GM23338 (cell line): ENCODE measurements around the gene MEFV. TPM values are rescaled to one million over a fixed set of nuclear protein-coding genes. Genes with fewer than 3 reads are reported as not detected.

Experiments
- ATAC-seq: fragments of 200-7000 bp; cut with Tn5 transposase; 3 replicates; pipeline ENCODE4 v1.9.1; 2020
- DNase-seq: peaks from one replicate; pipeline ENCODE4 v3.0.0-alpha.2; 2015; ENCODE audit warnings: low spot score
- H2AFZ ChIP-seq: fragments of 200-600 bp; sonication (generic); 2 replicates; pipeline ENCODE4 v1.8.0; 2016; ENCODE audit warnings: antibody characterized with exemption, mild to moderate bottlenecking, moderate library complexity
- H3F3A ChIP-seq: fragments of 200-600 bp; sonication (generic); replicated peaks from 2 replicates; pipeline ENCODE4 v1.8.0; 2017; ENCODE audit warnings: antibody characterized with exemption, mixed run types, low read depth
- H3K27ac ChIP-seq: fragments of 200-600 bp; sonication (generic); 2 replicates; pipeline ENCODE4 v1.6.1; 2016; ENCODE audit warnings: low read depth
- H3K27me3 ChIP-seq: fragments of 200-600 bp; sonication (generic); 2 replicates; pipeline ENCODE4 v1.8.0; 2016; ENCODE audit warnings: mild to moderate bottlenecking, mixed run types, moderate library complexity; ENCODE audit not compliant: insufficient read depth
- H3K36me3 ChIP-seq: fragments of 200-600 bp; sonication (generic); 2 replicates; pipeline ENCODE4 v1.8.0; 2016; ENCODE audit warnings: mild to moderate bottlenecking; ENCODE audit not compliant: insufficient read depth
- H3K4me1 ChIP-seq: fragments of 200-600 bp; sonication (generic); 2 replicates; pipeline ENCODE4 v1.8.0; 2016; ENCODE audit warnings: mild to moderate bottlenecking, moderate library complexity; ENCODE audit not compliant: insufficient read depth
- H3K4me2 ChIP-seq: fragments of 200-600 bp; sonication (generic); 2 replicates; pipeline ENCODE4 v1.7.1; 2017; ENCODE audit warnings: mixed run types
- H3K4me3 ChIP-seq: fragments of 200-600 bp; sonication (generic); 2 replicates; pipeline ENCODE4 v1.6.1; 2016; ENCODE audit warnings: mixed run types
- H3K79me2 ChIP-seq: fragments of 200-600 bp; sonication (generic); replicated peaks from 2 replicates; pipeline ENCODE4 v1.8.0; 2017; ENCODE audit warnings: mild to moderate bottlenecking; ENCODE audit not compliant: insufficient read depth
- H3K9me2 ChIP-seq: fragments of 200-600 bp; sonication (generic); 2 replicates; pipeline ENCODE4 v1.8.0; 2017; ENCODE audit not compliant: insufficient read depth
- H4K20me1 ChIP-seq: fragments of 200-600 bp; sonication (generic); replicated peaks from 2 replicates; pipeline ENCODE4 v1.8.0; 2017; ENCODE audit warnings: mild to moderate bottlenecking; ENCODE audit not compliant: insufficient read depth
- H3K27ac Mint-ChIP-seq: 2 replicates; pipeline ENCODE4 v1.8.0; 2020; ENCODE audit warnings: inconsistent platforms, mild to moderate bottlenecking, moderate library complexity, mixed read lengths
- H3K27me3 Mint-ChIP-seq: 3 replicates; pipeline ENCODE4 v1.8.0; 2022; ENCODE audit warnings: low read depth, mild to moderate bottlenecking, moderate library complexity, mixed read lengths, inconsistent platforms; ENCODE audit not compliant: insufficient read depth, poor library complexity
- H3K36me3 Mint-ChIP-seq: 3 replicates; pipeline ENCODE4 v1.8.0; 2021; ENCODE audit warnings: low read depth, mild to moderate bottlenecking, inconsistent platforms, moderate library complexity, mixed read lengths
- H3K4me1 Mint-ChIP-seq: 3 replicates; pipeline ENCODE4 v1.8.0; 2020; ENCODE audit warnings: mild to moderate bottlenecking, inconsistent platforms, mixed read lengths
- H3K4me3 Mint-ChIP-seq: 3 replicates; pipeline ENCODE4 v1.8.0; 2021; ENCODE audit warnings: moderate library complexity, mild to moderate bottlenecking, inconsistent platforms, mixed read lengths
- H3K9me3 Mint-ChIP-seq: 3 replicates; pipeline ENCODE4 v1.8.0; 2020; ENCODE audit warnings: moderate library complexity, mild to moderate bottlenecking, inconsistent platforms, mixed read lengths
- CREB1 ChIP-seq: fragments of 250-450 bp; sonication (Bioruptor Pico); IDR thresholded peaks from 2 replicates; pipeline ENCODE4 v1.5.0; 2020; ENCODE audit warnings: low read depth, mild to moderate bottlenecking, moderate library complexity
- CTCF ChIP-seq, 2 experiments: fragments of 200-600 bp in 1 of 2; sonication (generic) in 1 of 2; conservative IDR thresholded peaks; 2 replicates each; pipeline versions ENCODE4 v1.5.1 to v1.6.1; 2016 to 2017; ENCODE audit warnings: antibody characterized with exemption in 2 of 2, low read depth in 2 of 2, mild to moderate bottlenecking in 2 of 2, moderate library complexity in 1 of 2
- EZH2 ChIP-seq: fragments of 200-600 bp; sonication (generic); IDR thresholded peaks from one replicate; pipeline ENCODE4 v1.8.0; 2017; ENCODE audit warnings: antibody characterized with exemption, mild to moderate bottlenecking, low read depth; ENCODE audit not compliant: unreplicated experiment
- EZH2phosphoT487 ChIP-seq: fragments of 200-600 bp; sonication (generic); IDR thresholded peaks from one replicate; pipeline ENCODE4 v1.8.1; 2018; ENCODE audit warnings: antibody characterized with exemption; ENCODE audit not compliant: unreplicated experiment
- JUNB ChIP-seq: IDR thresholded peaks from one replicate; pipeline ENCODE4 v1.6.1; 2016; ENCODE audit warnings: antibody characterized with exemption; ENCODE audit not compliant: unreplicated experiment
- NANOG ChIP-seq: IDR thresholded peaks from 2 replicates; pipeline ENCODE4 v1.6.1; 2016; ENCODE audit warnings: antibody characterized with exemption, borderline replicate concordance
- POLR2AphosphoS5 ChIP-seq: IDR thresholded peaks from 2 replicates; pipeline ENCODE4 v1.6.1; 2016; ENCODE audit warnings: antibody characterized with exemption, low read depth
- STAT1 ChIP-seq: IDR thresholded peaks from one replicate; pipeline ENCODE4 v1.6.1; 2016; ENCODE audit warnings: antibody characterized with exemption; ENCODE audit not compliant: unreplicated experiment
- ZNF114 ChIP-seq: fragments of 250-450 bp; sonication (Bioruptor Pico); IDR thresholded peaks from 2 replicates; pipeline ENCODE4 v1.5.0; 2020; ENCODE audit warnings: mild to moderate bottlenecking, moderate library complexity
- ZNF331 ChIP-seq: fragments of 250-450 bp; sonication (Bioruptor Pico); IDR thresholded peaks from 2 replicates; pipeline ENCODE4 v1.5.0; 2020; ENCODE audit warnings: low read depth, mild to moderate bottlenecking, moderate library complexity
- polyA plus RNA-seq: library from polyadenylated mRNA; unstranded; fragments of >200 nt; fragmentation: Nextera tagmentation; extraction: Ambion mirVana; gene quantifications from 2 replicates; pipeline ENCODE4 v1.2.1, GENCODE V29; 2016
- total RNA-seq: library from RNA; depleted of rRNA; stranded (reverse); fragments of >200 nt; shearing (Covaris generic); gene quantifications from 2 replicates; pipeline ENCODE4 v1.2.3, GENCODE V29; 2014
- TF ChIP-seq, protein P1 (sequence below): fragments of 250-450 bp; sonication (Bioruptor Pico); IDR thresholded peaks from 2 replicates; pipeline ENCODE4 v1.5.0; 2020; ENCODE audit warnings: mild to moderate bottlenecking, moderate library complexity
- TF ChIP-seq, protein P2 (sequence below): IDR thresholded peaks from one replicate; pipeline ENCODE4 v1.6.1; 2018; ENCODE audit warnings: antibody characterized with exemption; ENCODE audit not compliant: unreplicated experiment
- TF ChIP-seq, protein P3 (sequence below): IDR thresholded peaks from 2 replicates; pipeline ENCODE4 v1.6.1; 2016; ENCODE audit warnings: antibody characterized with exemption

Gene MEFV
- total and polyA plus RNA-seq, 2 experiments from 2014 or later = 0.07 TPM; not detected in 1

GRCh38 chr16:3212567-3212966 lies 43.9 kb downstream of the MEFV start:
- Mint-ChIP-seq H3K36me3 (peaks cover 23% of the 10 kb centered on the region), H3K9me3 (peaks cover 88% of the 10 kb centered on the region), H3K27ac (no peak overlapping the region), H3K4me3 (no peak overlapping the region), H3K4me1 (no peaks in the 10 kb centered on the region), H3K27me3 (peaks cover 2% of the 10 kb centered on the region)
- no peak overlapping the region for H2AFZ ChIP-seq
- H3K27ac ChIP-seq = no peak overlapping the region
- no peaks in the 10 kb centered on the region for H3F3A ChIP-seq
- no peaks in the 10 kb centered on the region for H3K79me2 ChIP-seq
- H3K4me3 ChIP-seq = no peak overlapping the region
- H3K4me1 ChIP-seq = no peaks in the 10 kb centered on the region
- no peak overlapping the region for H3K4me2 ChIP-seq
- no peaks in the 10 kb centered on the region for H4K20me1 ChIP-seq
- ATAC-seq (no peak), DNase-seq (no peak)
- no peaks in the 10 kb centered on the region for H3K27me3 ChIP-seq
- TF ChIP-seq EZH2 (no peak), CTCF (conservative IDR thresholded peaks at IDR 0.05; ENCODE audit: low read depth in 2 of 2) (no peak), ZNF114 (CRISPR knock-in tag) (no peak), ZNF331 (no peak), CREB1 (CRISPR knock-in tag) (no peak), EZH2phosphoT487 (no peak), STAT1 (no peak), NANOG (no peak), POLR2AphosphoS5 (no peak), JUNB (no peak)
- TF ChIP-seq, protein P1, sequence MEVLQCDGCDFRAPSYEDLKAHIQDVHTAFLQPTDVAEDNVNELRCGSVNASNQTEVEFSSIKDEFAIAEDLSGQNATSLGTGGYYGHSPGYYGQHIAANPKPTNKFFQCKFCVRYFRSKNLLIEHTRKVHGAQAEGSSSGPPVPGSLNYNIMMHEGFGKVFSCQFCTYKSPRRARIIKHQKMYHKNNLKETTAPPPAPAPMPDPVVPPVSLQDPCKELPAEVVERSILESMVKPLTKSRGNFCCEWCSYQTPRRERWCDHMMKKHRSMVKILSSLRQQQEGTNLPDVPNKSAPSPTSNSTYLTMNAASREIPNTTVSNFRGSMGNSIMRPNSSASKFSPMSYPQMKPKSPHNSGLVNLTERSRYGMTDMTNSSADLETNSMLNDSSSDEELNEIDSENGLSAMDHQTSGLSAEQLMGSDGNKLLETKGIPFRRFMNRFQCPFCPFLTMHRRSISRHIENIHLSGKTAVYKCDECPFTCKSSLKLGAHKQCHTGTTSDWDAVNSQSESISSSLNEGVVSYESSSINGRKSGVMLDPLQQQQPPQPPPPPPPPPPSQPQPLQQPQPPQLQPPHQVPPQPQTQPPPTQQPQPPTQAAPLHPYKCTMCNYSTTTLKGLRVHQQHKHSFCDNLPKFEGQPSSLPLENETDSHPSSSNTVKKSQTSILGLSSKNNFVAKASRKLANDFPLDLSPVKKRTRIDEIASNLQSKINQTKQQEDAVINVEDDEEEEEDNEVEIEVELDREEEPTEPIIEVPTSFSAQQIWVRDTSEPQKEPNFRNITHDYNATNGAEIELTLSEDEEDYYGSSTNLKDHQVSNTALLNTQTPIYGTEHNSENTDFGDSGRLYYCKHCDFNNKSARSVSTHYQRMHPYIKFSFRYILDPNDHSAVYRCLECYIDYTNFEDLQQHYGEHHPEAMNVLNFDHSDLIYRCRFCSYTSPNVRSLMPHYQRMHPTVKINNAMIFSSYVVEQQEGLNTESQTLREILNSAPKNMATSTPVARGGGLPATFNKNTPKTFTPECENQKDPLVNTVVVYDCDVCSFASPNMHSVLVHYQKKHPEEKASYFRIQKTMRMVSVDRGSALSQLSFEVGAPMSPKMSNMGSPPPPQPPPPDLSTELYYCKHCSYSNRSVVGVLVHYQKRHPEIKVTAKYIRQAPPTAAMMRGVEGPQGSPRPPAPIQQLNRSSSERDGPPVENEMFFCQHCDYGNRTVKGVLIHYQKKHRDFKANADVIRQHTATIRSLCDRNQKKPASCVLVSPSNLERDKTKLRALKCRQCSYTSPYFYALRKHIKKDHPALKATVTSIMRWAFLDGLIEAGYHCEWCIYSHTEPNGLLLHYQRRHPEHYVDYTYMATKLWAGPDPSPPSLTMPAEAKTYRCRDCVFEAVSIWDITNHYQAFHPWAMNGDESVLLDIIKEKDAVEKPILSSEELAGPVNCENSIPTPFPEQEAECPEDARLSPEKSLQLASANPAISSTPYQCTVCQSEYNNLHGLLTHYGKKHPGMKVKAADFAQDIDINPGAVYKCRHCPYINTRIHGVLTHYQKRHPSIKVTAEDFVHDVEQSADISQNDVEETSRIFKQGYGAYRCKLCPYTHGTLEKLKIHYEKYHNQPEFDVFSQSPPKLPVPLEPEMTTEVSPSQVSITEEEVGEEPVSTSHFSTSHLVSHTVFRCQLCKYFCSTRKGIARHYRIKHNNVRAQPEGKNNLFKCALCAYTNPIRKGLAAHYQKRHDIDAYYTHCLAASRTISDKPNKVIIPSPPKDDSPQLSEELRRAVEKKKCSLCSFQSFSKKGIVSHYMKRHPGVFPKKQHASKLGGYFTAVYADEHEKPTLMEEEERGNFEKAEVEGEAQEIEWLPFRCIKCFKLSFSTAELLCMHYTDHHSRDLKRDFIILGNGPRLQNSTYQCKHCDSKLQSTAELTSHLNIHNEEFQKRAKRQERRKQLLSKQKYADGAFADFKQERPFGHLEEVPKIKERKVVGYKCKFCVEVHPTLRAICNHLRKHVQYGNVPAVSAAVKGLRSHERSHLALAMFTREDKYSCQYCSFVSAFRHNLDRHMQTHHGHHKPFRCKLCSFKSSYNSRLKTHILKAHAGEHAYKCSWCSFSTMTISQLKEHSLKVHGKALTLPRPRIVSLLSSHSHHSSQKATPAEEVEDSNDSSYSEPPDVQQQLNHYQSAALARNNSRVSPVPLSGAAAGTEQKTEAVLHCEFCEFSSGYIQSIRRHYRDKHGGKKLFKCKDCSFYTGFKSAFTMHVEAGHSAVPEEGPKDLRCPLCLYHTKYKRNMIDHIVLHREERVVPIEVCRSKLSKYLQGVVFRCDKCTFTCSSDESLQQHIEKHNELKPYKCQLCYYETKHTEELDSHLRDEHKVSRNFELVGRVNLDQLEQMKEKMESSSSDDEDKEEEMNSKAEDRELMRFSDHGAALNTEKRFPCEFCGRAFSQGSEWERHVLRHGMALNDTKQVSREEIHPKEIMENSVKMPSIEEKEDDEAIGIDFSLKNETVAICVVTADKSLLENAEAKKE (CRISPR knock-in tag) = no peak
- TF ChIP-seq, protein P2, sequence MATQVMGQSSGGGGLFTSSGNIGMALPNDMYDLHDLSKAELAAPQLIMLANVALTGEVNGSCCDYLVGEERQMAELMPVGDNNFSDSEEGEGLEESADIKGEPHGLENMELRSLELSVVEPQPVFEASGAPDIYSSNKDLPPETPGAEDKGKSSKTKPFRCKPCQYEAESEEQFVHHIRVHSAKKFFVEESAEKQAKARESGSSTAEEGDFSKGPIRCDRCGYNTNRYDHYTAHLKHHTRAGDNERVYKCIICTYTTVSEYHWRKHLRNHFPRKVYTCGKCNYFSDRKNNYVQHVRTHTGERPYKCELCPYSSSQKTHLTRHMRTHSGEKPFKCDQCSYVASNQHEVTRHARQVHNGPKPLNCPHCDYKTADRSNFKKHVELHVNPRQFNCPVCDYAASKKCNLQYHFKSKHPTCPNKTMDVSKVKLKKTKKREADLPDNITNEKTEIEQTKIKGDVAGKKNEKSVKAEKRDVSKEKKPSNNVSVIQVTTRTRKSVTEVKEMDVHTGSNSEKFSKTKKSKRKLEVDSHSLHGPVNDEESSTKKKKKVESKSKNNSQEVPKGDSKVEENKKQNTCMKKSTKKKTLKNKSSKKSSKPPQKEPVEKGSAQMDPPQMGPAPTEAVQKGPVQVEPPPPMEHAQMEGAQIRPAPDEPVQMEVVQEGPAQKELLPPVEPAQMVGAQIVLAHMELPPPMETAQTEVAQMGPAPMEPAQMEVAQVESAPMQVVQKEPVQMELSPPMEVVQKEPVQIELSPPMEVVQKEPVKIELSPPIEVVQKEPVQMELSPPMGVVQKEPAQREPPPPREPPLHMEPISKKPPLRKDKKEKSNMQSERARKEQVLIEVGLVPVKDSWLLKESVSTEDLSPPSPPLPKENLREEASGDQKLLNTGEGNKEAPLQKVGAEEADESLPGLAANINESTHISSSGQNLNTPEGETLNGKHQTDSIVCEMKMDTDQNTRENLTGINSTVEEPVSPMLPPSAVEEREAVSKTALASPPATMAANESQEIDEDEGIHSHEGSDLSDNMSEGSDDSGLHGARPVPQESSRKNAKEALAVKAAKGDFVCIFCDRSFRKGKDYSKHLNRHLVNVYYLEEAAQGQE = no peak
- TF ChIP-seq, protein P3, sequence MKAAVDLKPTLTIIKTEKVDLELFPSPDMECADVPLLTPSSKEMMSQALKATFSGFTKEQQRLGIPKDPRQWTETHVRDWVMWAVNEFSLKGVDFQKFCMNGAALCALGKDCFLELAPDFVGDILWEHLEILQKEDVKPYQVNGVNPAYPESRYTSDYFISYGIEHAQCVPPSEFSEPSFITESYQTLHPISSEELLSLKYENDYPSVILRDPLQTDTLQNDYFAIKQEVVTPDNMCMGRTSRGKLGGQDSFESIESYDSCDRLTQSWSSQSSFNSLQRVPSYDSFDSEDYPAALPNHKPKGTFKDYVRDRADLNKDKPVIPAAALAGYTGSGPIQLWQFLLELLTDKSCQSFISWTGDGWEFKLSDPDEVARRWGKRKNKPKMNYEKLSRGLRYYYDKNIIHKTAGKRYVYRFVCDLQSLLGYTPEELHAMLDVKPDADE = no peak
- H3K36me3 ChIP-seq = no peaks in the 10 kb centered on the region
- H3K9me2 ChIP-seq = 0 out of 2 replicates have a peak, but pooled peaks cover 11% of the 10 kb centered on the region
